ENCODE measurements around the gene MORN4. TPM values are rescaled to one million over a fixed set of nuclear protein-coding genes. Genes with fewer than 3 reads are reported as not detected.

Gene MORN4
- total RNA-seq, 3 donors from 2014 or later (not counting 1 experiment from before 2014, with no cell fraction given) = 0.14 to 2.0 (median 1.6) TPM

GRCh38 chr10:97607095-97607636, 26.1 kb downstream of the MORN4 start:
- peaks cover 0 to 4% of the 10 kb centered on the region in 2 donors for H3K27me3 Mint-ChIP-seq (ENCODE audit: low read depth in 2 of 2)
- intact Hi-C loops (cut with micrococcal nuclease) = no loop called here
- H3K4me3 ChIP-seq (ENCODE audit: low read length) = no peak overlapping the region
- H3K27me3 ChIP-seq (ENCODE audit: control insufficient read depth, insufficient read depth, low read length) = no peaks in the 10 kb centered on the region
- H3K9me3 ChIP-seq (ENCODE audit: control insufficient read depth, insufficient read depth, low read length) = no peaks in the 10 kb centered on the region
- H3K36me3 Mint-ChIP-seq = no peaks in the 10 kb centered on the region
- no peak overlapping the region for H3K27ac Mint-ChIP-seq
- no peaks in the 10 kb centered on the region for H3K36me3 ChIP-seq (ENCODE audit: control insufficient read depth, insufficient read depth, low read length)
- no peaks in the 10 kb centered on the region for H3K4me1 Mint-ChIP-seq
- DNase-seq = no peak
- no peak for ATAC-seq
- no peaks in the 10 kb centered on the region for H3K9me3 Mint-ChIP-seq
- H3K4me3 Mint-ChIP-seq = no peak overlapping the region
- 93% methylated on average over 5 of the region's 5 CpGs for WGBS (ENCODE audit: insufficient coverage)
- no peaks in the 10 kb centered on the region for H3K4me1 ChIP-seq (ENCODE audit: control insufficient read depth, insufficient read depth, low read length)
- no peak overlapping the region for H3K27ac ChIP-seq (ENCODE audit: low read length)
- TF ChIP-seq, protein P1, sequence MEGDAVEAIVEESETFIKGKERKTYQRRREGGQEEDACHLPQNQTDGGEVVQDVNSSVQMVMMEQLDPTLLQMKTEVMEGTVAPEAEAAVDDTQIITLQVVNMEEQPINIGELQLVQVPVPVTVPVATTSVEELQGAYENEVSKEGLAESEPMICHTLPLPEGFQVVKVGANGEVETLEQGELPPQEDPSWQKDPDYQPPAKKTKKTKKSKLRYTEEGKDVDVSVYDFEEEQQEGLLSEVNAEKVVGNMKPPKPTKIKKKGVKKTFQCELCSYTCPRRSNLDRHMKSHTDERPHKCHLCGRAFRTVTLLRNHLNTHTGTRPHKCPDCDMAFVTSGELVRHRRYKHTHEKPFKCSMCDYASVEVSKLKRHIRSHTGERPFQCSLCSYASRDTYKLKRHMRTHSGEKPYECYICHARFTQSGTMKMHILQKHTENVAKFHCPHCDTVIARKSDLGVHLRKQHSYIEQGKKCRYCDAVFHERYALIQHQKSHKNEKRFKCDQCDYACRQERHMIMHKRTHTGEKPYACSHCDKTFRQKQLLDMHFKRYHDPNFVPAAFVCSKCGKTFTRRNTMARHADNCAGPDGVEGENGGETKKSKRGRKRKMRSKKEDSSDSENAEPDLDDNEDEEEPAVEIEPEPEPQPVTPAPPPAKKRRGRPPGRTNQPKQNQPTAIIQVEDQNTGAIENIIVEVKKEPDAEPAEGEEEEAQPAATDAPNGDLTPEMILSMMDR (IDR thresholded peaks at IDR 0.05) = no peak

- H3K36me3 Mint-ChIP-seq = no peaks in the 10 kb centered on the region
- DNase-seq = no peak
- no peak overlapping the region for H3K4me3 Mint-ChIP-seq
- no peak for ATAC-seq
- 90% methylated on average over 20 of the region's 21 CpGs for WGBS (ENCODE audit: insufficient coverage)
- no peak overlapping the region for H3K27ac ChIP-seq (ENCODE audit: low read length)
- H3K27ac Mint-ChIP-seq = no peak overlapping the region
- H3K27me3 ChIP-seq (ENCODE audit: control insufficient read depth, insufficient read depth, low read length) = no peaks in the 10 kb centered on the region
- H3K4me1 Mint-ChIP-seq = no peaks in the 10 kb centered on the region
- intact Hi-C loops (cut with micrococcal nuclease) = no loop called here
- no peaks in the 10 kb centered on the region for H3K4me1 ChIP-seq (ENCODE audit: control insufficient read depth, insufficient read depth, low read length)
- H3K9me3 ChIP-seq (ENCODE audit: control insufficient read depth, insufficient read depth, low read length) = no peaks in the 10 kb centered on the region
- no peaks in the 10 kb centered on the region for H3K27me3 Mint-ChIP-seq (ENCODE audit: low read depth in 2 of 2)
- no peak overlapping the region for H3K4me3 ChIP-seq (ENCODE audit: low read length)
- H3K36me3 ChIP-seq (ENCODE audit: control insufficient read depth, insufficient read depth, low read length) = no peaks in the 10 kb centered on the region
- TF ChIP-seq, protein P1 (IDR thresholded peaks at IDR 0.05) = no peak
- no peaks in the 10 kb centered on the region for H3K9me3 Mint-ChIP-seq
These were observed 31.8 kb downstream of the MORN4 start for GRCh38 chr10:97601268-97602215.

DNA sequence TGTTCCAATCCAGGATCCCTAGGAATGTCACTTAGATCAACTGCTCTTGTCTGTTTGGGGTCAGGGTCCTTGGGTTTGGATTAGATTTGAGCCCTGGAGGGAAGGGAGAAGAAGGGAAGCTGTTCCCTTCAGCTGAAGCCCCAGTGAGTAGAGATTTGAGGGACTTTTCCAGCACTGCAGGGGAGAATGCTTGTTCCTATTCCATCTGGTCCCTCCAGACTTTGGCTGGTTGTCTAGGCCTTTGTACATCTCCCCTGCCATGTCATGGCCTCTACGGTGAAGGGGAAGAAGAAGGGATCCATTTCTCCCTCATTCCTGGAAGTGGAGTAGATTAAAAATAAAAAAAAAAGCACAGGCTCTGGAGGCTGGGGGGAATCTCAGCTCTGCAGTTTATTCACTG, 32.7 kb downstream of the MORN4 start:
- Mint-ChIP-seq H3K4me1 (no peaks in the 10 kb centered on the region), H3K9me3 (no peaks in the 10 kb centered on the region), H3K27ac (no peak overlapping the region), H3K4me3 (no peak overlapping the region), H3K27me3 (ENCODE audit: low read depth in 2 of 2) (peaks cover 0 to 2% of the 10 kb centered on the region in 2 donors), H3K36me3 (no peaks in the 10 kb centered on the region)
- TF ChIP-seq, protein P1 (IDR thresholded peaks at IDR 0.05) = no peak
- Histone ChIP-seq H3K4me3 (ENCODE audit: low read length) (no peak overlapping the region), H3K27ac (ENCODE audit: low read length) (no peak overlapping the region), H3K4me1 (ENCODE audit: control insufficient read depth, insufficient read depth, low read length) (no peaks in the 10 kb centered on the region), H3K9me3 (ENCODE audit: control insufficient read depth, insufficient read depth, low read length) (no peaks in the 10 kb centered on the region), H3K36me3 (ENCODE audit: control insufficient read depth, insufficient read depth, low read length) (no peaks in the 10 kb centered on the region), H3K27me3 (ENCODE audit: control insufficient read depth, insufficient read depth, low read length) (no peaks in the 10 kb centered on the region)
- no peak for ATAC-seq
- WGBS (ENCODE audit: insufficient coverage) = 100% methylated on average over 1 of the region's 1 CpG
- intact Hi-C loops (cut with micrococcal nuclease) = no loop called here
- DNase-seq = no peak
